ENCODE data around the gene TENT4A. TPM values are rescaled to one million over a fixed set of nuclear protein-coding genes. Genes with fewer than 3 reads are reported as not detected.

TENT4A gene
- total and polyA plus RNA-seq, 8 donors, result 7.0 to 13.6 (median 8.6) TPM

GRCh38 chr5:6781716-6782115 lies 68.5 kb downstream of the TENT4A start:
- TF ChIP-seq CTCF (IDR thresholded peaks at IDR 0.05), result no peak
- Histone ChIP-seq H3K27ac (no peak overlapping the region), H3K4me3 (no peak overlapping the region), H3K36me3 (no peaks in the 10 kb centered on the region), H3K27me3 (no peaks in the 10 kb centered on the region), H3K9me3 (no peaks in the 10 kb centered on the region), H3K4me1 (no peaks in the 10 kb centered on the region)
- no peak for DNase-seq
- FAIRE-seq, result no peak
- ATAC-seq, result no peak
- 61 to 72% methylated on average over 3 of the region's 3 CpGs for WGBS, 2 donors
- intact Hi-C loops (cut with DNase I), result no loop called here

- WGBS, 2 donors, result 79 to 84% methylated on average over 2 of the region's 2 CpGs
- Histone ChIP-seq H3K4me3 (no peak overlapping the region), H3K9me3 (no peaks in the 10 kb centered on the region), H3K27ac (no peak overlapping the region), H3K36me3 (no peaks in the 10 kb centered on the region), H3K27me3 (no peaks in the 10 kb centered on the region), H3K4me1 (no peaks in the 10 kb centered on the region)
- no peak for TF ChIP-seq CTCF (IDR thresholded peaks at IDR 0.05)
- no peak for ATAC-seq
- DNase-seq, result no peak
- FAIRE-seq, result no peak
- intact Hi-C loops (cut with DNase I), result no loop called here
Observed at GRCh38 chr5:6783787-6784186, 70.6 kb downstream of the TENT4A start.

GRCh38 chr5:6784481-6784880 lies 71.2 kb downstream of the TENT4A start:
- no peaks in the 10 kb centered on the region for H3K36me3 ChIP-seq
- intact Hi-C loops (cut with DNase I), result no loop called here
- TF ChIP-seq CTCF (IDR thresholded peaks at IDR 0.05), result no peak
- H3K9me3 ChIP-seq, result no peaks in the 10 kb centered on the region
- FAIRE-seq, result no peak
- no peaks in the 10 kb centered on the region for H3K4me1 ChIP-seq
- H3K27me3 ChIP-seq, result no peaks in the 10 kb centered on the region
- WGBS, 2 donors, result 85 to 86% methylated on average over 7 of the region's 7 CpGs
- no peak overlapping the region for H3K4me3 ChIP-seq
- no peak for DNase-seq
- H3K27ac ChIP-seq, result no peak overlapping the region
- ATAC-seq, result no peak

GRCh38 chr5:6785161-6785860 lies 72.1 kb downstream of the TENT4A start:
- FAIRE-seq, result no peak

More at GRCh38 chr5:6785161-6785860, 72.1 kb downstream of the TENT4A start:
- ATAC-seq (no peak), DNase-seq (no peak)
- H3K9me3 ChIP-seq, result no peaks in the 10 kb centered on the region
- 83% methylated on average over 6 of the region's 6 CpGs for WGBS, 2 donors
- H3K4me1 ChIP-seq, result no peaks in the 10 kb centered on the region
- intact Hi-C loops (cut with DNase I), result no loop called here
- TF ChIP-seq CTCF (IDR thresholded peaks at IDR 0.05), result no peak
- no peaks in the 10 kb centered on the region for H3K27me3 ChIP-seq
- no peak overlapping the region for H3K27ac ChIP-seq
- H3K36me3 ChIP-seq, result no peaks in the 10 kb centered on the region
- H3K4me3 ChIP-seq, result no peak overlapping the region

Data from pancreas (tissue), 10 donors.